ENCODE data around the gene NOC2L. TPM values are rescaled to one million over a fixed set of nuclear protein-coding genes. Genes with fewer than 3 reads are reported as not detected.

The NOC2L gene
- total and polyA plus RNA-seq, 9 of the 15 experiments (the other 6 are each of a cell fraction or from before 2014, with no cell fraction given), result 4.0 to 410 (median 200) TPM

DNA sequence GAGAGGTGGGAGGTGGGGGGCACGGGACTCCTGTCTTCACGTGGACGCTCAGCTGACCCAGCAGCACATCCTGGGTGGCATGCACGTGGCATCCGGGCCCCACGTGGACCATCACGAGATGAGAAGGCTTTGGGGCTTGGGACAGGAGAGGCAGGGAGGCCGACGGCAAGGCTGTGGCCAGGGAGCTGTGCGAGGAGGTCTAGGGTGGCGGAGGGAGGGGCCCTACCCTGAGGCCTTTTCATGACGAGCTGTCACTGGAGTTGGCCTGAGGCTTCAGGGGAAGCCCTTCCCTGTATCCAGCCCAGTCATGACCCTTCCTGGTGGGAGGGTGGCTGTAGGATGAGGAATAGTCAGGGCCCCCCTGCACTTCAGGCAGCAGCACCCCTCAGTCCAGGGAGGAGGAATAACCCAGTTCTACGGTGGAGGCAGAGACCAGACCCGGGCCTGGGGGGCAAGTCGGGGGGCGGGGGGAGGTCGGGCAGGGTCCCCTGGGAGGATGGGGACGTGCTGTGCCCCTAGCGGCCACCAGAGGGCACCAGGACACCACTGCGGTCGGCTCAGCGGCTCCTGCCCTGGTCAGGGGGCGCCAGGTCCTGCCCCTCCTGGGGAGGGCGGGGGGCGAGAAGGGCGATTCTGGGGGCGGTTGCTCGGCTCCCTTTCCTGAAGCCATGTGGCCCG lies 24.9 kb upstream of the NOC2L start (continued):
- TF ChIP-seq PURB (CRISPR knock-in tag; IDR thresholded peaks at IDR 0.05; ENCODE audit: low read depth), result no peak
- peak; percentile 98 for TF ChIP-seq ZBTB7A (IDR thresholded peaks at IDR 0.05; ENCODE audit: borderline replicate concordance, control insufficient read depth, low read depth, low read length)
- peak; percentile 37; the same call in 1 of the 2 replicates for TF ChIP-seq RB1 (IDR thresholded peaks at IDR 0.05; ENCODE audit: low read depth)
- TF ChIP-seq, protein P1, sequence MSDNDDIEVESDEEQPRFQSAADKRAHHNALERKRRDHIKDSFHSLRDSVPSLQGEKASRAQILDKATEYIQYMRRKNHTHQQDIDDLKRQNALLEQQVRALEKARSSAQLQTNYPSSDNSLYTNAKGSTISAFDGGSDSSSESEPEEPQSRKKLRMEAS (CRISPR knock-in tag; IDR thresholded peaks at IDR 0.05), result peak; percentile 27; the same call in 1 of the 2 replicates
- TF ChIP-seq ILK (tag; IDR thresholded peaks at IDR 0.05; ENCODE audit: borderline replicate concordance, low read depth), result no peak
- TF ChIP-seq MCM2 (IDR thresholded peaks at IDR 0.05; ENCODE audit: low read depth), result no peak

DNA sequence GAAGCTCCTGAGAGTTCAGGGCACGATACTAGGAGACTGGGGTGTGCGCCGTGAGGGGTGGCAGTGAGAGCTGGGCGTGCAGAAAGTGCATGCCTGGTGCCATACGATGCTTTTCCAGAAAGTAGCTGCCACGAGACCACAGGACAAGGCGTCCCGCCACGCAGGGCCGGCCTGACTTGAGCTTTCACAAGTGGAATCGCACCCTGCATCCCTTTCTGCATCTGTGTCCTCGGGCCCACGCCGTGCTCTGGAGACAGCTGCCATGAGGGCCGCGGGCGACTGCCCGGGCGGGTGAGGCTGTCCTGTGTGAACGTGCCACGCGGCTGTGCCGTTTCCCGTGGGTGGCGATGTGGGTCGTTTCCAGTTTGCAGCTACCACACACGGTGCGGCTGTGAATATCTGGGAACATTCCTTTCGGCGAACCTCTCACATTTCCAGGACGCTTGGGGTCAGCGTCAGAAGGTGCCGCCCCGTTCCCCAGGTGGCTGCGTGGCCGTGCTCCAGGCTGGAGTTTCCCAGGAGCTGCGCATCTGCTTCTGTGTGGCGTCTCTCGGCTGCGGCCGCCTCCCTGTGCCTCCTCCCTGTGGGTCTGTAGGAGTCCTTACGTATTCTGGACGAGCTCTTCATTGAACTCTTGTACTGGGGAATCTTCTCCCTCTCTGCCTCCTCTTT lies 23.8 kb upstream of the NOC2L start:
- ATAC-seq (no peak), DNase-seq (ENCODE audit: extremely low read depth in 1 of 4, low spot score in 3 of 4) (no peak), FAIRE-seq (no peak)
- TF ChIP-seq, protein P1 (CRISPR knock-in tag; IDR thresholded peaks at IDR 0.05), result 0 out of 2 replicates have a peak, but pooled peaks have one; percentile 14
- no peak for TF ChIP-seq MYNN (IDR thresholded peaks at IDR 0.05)
- no peak for TF ChIP-seq MYNN (CRISPR knock-in tag; IDR thresholded peaks at IDR 0.05)
- TF ChIP-seq FOXJ2 (tag; IDR thresholded peaks at IDR 0.05), result no peak
- peak; percentile 40; the same call in 1 of the 2 replicates for TF ChIP-seq SAFB (IDR thresholded peaks at IDR 0.05; ENCODE audit: borderline replicate concordance, low read depth, low read length)
- no peak for TF ChIP-seq ADNP (tag; IDR thresholded peaks at IDR 0.05)
- peak in 1 of 2 experiments; percentile 51; a peak in 3 of 4 replicates for TF ChIP-seq NRF1 (conservative IDR thresholded peaks at IDR 0.05 in 1 of 2, IDR thresholded peaks at IDR 0.05 in 1 of 2)
- TF ChIP-seq, protein P2, sequence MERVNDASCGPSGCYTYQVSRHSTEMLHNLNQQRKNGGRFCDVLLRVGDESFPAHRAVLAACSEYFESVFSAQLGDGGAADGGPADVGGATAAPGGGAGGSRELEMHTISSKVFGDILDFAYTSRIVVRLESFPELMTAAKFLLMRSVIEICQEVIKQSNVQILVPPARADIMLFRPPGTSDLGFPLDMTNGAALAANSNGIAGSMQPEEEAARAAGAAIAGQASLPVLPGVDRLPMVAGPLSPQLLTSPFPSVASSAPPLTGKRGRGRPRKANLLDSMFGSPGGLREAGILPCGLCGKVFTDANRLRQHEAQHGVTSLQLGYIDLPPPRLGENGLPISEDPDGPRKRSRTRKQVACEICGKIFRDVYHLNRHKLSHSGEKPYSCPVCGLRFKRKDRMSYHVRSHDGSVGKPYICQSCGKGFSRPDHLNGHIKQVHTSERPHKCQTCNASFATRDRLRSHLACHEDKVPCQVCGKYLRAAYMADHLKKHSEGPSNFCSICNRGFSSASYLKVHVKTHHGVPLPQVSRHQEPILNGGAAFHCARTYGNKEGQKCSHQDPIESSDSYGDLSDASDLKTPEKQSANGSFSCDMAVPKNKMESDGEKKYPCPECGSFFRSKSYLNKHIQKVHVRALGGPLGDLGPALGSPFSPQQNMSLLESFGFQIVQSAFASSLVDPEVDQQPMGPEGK (CRISPR knock-in tag; IDR thresholded peaks at IDR 0.05; ENCODE audit: borderline replicate concordance), result no peak
- TF ChIP-seq ZBTB17 (CRISPR knock-in tag; IDR thresholded peaks at IDR 0.05), result no peak
- no peak for TF ChIP-seq NR2C2 (CRISPR knock-in tag; IDR thresholded peaks at IDR 0.05)
- TF ChIP-seq NR2C2 (tag; IDR thresholded peaks at IDR 0.05), result no peak
- TF ChIP-seq HLTF (IDR thresholded peaks at IDR 0.05), result no peak
- TF ChIP-seq MEIS2 (IDR thresholded peaks at IDR 0.05; ENCODE audit: partially characterized antibody), result no peak
- intact Hi-C loops (cut with micrococcal nuclease) (loop anchor here (10.0 kb wide), 1 partner anchor 312 kb away; no protein-coding TSS in a partner anchor), in situ Hi-C loops (cut with MboI) (loop anchor here (10.0 kb wide), 1 partner anchor 82 kb away; no protein-coding TSS in a partner anchor)
- 12% methylated on average over 43 of the region's 43 CpGs for WGBS (ENCODE audit: insufficient coverage, low coverage, missing lambda C conversion rate)
- peaks cover 0 to 61% of the 10 kb centered on the region in 2 experiments; a peak in 3 of 5 replicates for H3K4me1 ChIP-seq (replicated peaks in 1 of 2; ENCODE audit: control insufficient read depth in 2 of 2, insufficient read depth in 2 of 2, low read length in 2 of 2)
- no peaks in the 10 kb centered on the region for H3K79me2 ChIP-seq (ENCODE audit: control insufficient read depth, insufficient read depth, low read length)
- POLR2A ChIA-PET, result interaction anchor here (0.6 to 1.7 kb wide), 7 partner anchors 12 to 351 kb away, joined by 3 to 8 read pairs (median 4); partner anchors contain the start of genes PLEKHN1 and TNFRSF18
- no peak overlapping the region for H2AFZ ChIP-seq (ENCODE audit: low read depth, low read length)
- no peak overlapping the region for H3K27ac ChIP-seq (ENCODE audit: extremely low read depth, low read depth, low read length)
- BruUV-seq (replicated peaks), result no TSS peak
- peaks cover 39 to 60% of the 10 kb centered on the region in 2 experiments; a peak in 4 of 5 replicates for H3K27me3 ChIP-seq (ENCODE audit: control insufficient read depth in 2 of 2, insufficient read depth in 2 of 2, low read length in 2 of 2)
- H3K9me1 ChIP-seq (ENCODE audit: control insufficient read depth, insufficient read depth, low read length), result no peaks in the 10 kb centered on the region
- H3K9me3 ChIP-seq (replicated peaks; ENCODE audit: control insufficient read depth, insufficient read depth, low read depth, low read length), result no peaks in the 10 kb centered on the region
- CTCF ChIA-PET (ENCODE audit: low intra/inter-chr PET ratio), result interaction anchor here (2.9 kb wide), 1 partner anchor 81 kb away, joined by 27 read pairs; no protein-coding TSS in a partner anchor
- H3K9ac ChIP-seq (ENCODE audit: insufficient read depth in 1 of 2, low read depth in 2 of 2, low read length in 2 of 2), result peak overlapping the region in 1 of 2 experiments; percentile 37; a peak in 1 of 4 replicates
- H3K4me2 ChIP-seq (ENCODE audit: insufficient read depth, low read length), result no peak overlapping the region
- H4K20me1 ChIP-seq (replicated peaks; ENCODE audit: control insufficient read depth, insufficient read depth, low read length), result peaks cover 13% of the 10 kb centered on the region
- no peaks in the 10 kb centered on the region for H3K36me3 ChIP-seq (ENCODE audit: control insufficient read depth, insufficient read depth, low read length)
- H3K4me3 ChIP-seq, result no peak overlapping the region
